ENCODE measurements around the gene APLP2.
"Not testable (repeated sequence)": the region's sequence is repeated elsewhere in the genome, so short reads cannot be mapped to it uniquely, and the experiment has no call there.

APLP2 gene

DNA sequence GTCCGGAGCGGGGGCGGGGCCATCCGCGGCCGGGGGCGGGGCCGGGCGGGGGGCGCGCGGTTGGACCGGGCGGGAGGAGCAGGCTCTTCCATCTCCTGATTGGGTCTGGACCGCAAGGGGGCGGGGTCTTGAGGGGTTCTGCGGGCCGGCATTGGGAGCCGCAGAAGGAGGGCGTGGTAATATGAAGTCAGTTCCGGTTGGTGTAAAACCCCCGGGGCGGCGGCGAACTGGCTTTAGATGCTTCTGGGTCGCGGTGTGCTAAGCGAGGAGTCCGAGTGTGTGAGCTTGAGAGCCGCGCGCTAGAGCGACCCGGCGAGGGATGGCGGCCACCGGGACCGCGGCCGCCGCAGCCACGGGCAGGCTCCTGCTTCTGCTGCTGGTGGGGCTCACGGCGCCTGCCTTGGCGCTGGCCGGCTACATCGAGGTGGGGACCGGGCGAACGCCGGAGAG lies at the start of gene APLP2:
TSS of gene APLP2 (plus strand) at position 236 of the 450 bp plus-strand sequence. CDS start at position 320, 84 bp downstream.
- peak; percentile 95 to 96 for DNase-seq (ENCODE audit: low read depth in 2 of 2, low spot score in 1 of 2)

- no peak for DNase-seq (ENCODE audit: low read depth in 2 of 2, low spot score in 1 of 2)
Observed at GRCh38 chr11:130020323-130020722, 49.4 kb upstream of the APLP2 start.

GRCh38 chr11:130021606-130022005 lies 48.1 kb upstream of the APLP2 start:
- DNase-seq (ENCODE audit: low read depth in 2 of 2, low spot score in 1 of 2): not testable (repeated sequence)

- DNase-seq (ENCODE audit: low read depth in 2 of 2, low spot score in 1 of 2): no peak
Observed at GRCh38 chr11:130022799-130023198, 46.9 kb upstream of the APLP2 start.

DNA sequence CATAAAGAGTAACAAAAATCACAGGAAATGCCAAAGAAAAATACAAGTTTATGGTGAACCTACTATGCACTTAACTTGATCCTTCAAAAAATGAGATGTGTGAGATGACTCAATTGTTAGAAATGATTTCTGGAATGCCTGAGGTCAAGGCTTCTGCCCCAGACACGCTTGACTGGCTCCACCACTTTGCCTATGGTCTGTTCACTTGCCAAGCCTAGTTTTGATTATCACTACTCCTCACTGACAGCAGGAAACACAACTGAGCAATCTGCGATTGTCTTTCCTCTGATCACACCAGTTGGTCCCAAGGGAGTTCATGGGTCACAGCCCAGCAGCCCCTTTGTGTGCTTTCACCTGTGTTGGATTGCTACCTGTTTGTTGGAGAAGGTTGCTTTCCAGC lies 46.5 kb upstream of the APLP2 start:
- DNase-seq (ENCODE audit: low read depth in 2 of 2, low spot score in 1 of 2): no peak

DNA sequence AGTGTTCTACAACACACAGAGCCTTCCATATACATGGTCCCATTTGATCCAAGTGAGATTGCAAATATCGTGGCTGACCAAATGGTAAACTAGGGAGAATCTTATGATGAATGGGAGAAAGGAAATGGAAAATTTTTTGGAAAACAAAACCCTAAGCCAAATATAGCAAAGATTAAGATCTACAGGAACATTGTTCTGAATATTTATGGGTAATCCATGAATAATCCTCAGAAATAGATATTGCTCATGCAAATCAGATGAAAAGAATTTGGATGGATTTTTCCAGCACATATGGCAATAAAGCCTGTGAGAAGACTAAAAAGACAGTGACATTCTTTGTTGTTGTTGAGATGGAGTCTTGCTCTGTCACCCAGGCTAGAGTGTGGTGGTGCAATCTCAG lies 45.3 kb upstream of the APLP2 start:
- no peak for DNase-seq (ENCODE audit: low read depth in 2 of 2, low spot score in 1 of 2)

GRCh38 chr11:130025371-130025770 lies 44.3 kb upstream of the APLP2 start:
- no peak for DNase-seq (ENCODE audit: low read depth in 2 of 2, low spot score in 1 of 2)

GRCh38 chr11:130029137-130029536 lies 40.6 kb upstream of the APLP2 start:
- no peak for DNase-seq (ENCODE audit: low read depth in 2 of 2, low spot score in 1 of 2)

GRCh38 chr11:130031056-130031455 lies 38.6 kb upstream of the APLP2 start:
- no peak for DNase-seq (ENCODE audit: low read depth in 2 of 2, low spot score in 1 of 2)

- no peak for DNase-seq (ENCODE audit: low read depth in 2 of 2, low spot score in 1 of 2)
Observed at GRCh38 chr11:130031945-130032344, 37.7 kb upstream of the APLP2 start.

DNA sequence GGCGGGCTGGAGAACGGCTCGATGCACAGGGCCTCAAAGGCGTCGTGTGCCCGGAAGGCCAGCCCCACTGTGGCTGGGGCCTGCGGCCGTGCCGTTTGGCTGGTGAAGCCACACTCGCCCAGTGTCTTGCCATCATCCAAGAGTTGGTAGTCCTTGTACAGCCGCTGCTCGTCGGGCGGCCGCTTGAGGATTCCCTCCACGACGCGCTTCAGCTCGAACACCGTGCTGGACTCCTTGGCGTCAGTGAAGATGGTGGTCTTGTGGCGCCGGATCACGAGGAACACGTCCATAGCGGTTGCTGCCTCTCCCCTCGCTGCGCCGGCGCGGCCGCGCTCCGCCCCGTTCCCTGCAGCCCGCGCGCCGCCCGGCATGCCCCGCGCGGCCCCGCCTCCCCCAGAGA lies 36.8 kb upstream of the APLP2 start:
- no peak for DNase-seq (ENCODE audit: low read depth in 2 of 2, low spot score in 1 of 2)

- DNase-seq (ENCODE audit: low read depth in 2 of 2, low spot score in 1 of 2): no peak
Observed at GRCh38 chr11:130034236-130034635, 35.5 kb upstream of the APLP2 start.

- DNase-seq (ENCODE audit: low read depth in 2 of 2, low spot score in 1 of 2): no peak
Observed at GRCh38 chr11:130037058-130037457, 32.6 kb upstream of the APLP2 start.

DNA sequence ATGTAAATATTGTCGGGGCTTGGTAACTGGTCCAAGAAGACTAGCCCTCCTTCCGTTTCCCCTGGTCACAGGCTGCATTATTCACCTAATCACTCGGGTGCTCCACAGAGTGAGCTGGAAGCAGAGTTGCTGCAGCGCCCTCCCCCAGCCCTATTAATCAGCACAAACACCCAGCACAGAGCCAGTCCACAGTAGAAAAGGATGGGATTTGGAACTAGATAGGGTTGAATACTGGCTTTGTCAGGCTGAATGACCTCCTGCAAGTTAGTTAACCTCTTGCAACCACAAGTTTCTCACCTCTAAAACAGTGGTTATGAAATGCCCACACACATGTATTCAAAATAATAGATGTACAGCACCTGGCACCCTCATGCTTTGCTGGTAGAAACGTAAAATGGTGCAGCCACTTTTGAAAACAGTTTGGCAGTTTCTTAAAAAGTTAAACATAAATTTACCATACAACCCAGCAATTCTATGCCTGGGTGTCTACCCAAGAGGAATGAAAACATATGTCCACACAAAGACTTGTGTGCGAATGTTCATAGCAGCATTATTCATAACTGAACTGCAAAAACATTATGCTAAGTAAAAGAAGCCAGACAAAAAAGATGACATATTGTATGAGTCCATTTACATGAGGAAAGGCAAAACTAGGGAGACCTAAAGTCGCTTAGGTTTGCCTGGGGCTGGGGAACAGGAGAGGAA lies 31.7 kb upstream of the APLP2 start:
- DNase-seq (ENCODE audit: low read depth in 2 of 2, low spot score in 1 of 2): no peak

DNA sequence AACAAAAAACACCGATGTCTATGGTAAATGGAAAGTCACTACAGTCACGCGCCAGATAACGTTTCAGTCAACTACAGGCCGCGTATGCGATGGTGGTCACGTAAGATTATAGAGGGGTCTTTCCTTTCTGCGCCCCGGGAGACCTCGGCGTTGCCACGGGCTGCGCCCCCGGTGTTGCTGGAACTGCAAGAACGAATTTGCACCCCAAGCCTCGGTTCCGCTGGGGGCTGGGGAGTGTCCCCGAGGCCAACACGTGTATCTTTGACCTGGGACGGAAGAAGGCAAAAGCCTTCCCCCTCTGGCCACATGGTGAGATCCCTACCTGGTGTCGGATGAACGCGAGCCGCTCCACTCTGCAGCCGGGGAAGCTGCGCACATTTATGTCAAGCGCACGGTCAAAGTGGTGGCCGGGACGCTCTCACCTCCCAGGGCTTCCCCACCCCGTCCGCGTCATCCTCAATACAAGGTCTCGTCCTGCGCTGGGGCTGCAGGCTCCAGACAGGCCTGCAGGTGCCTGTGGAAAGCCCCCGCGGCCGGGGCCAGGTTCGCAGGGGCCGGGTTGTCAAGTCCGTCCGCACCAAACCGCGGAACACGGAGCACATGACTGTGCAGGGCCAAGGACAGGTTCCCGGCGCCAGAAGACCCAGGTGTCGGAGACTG lies 29.3 kb upstream of the APLP2 start:
- no peak for DNase-seq (ENCODE audit: low read depth in 2 of 2, low spot score in 1 of 2)

DNA sequence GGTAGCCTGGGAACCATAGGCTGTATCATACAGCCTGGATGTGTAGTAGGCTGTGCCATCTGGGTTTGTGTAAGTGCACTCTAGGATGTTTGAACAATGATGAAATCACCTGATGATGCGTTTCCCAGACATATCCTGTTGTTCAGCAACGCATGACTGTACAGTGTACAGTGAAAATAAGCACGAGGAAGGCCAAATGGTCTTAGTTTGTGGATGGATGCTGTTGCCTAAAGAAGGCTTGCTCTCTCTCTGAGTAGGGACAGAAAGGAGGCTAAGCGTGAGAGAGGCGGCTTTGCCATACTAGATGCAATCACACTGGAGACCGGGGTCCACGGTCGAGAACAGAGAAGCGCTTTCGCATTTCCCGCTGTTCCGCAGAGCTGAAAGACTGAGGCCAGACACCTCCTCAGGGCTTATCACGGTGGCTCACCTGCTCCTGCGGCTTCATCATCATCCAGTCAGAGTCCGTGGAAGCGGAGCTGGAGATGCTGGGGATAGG lies 27.6 kb upstream of the APLP2 start:
- DNase-seq (ENCODE audit: low read depth in 2 of 2, low spot score in 1 of 2): no peak

DNA sequence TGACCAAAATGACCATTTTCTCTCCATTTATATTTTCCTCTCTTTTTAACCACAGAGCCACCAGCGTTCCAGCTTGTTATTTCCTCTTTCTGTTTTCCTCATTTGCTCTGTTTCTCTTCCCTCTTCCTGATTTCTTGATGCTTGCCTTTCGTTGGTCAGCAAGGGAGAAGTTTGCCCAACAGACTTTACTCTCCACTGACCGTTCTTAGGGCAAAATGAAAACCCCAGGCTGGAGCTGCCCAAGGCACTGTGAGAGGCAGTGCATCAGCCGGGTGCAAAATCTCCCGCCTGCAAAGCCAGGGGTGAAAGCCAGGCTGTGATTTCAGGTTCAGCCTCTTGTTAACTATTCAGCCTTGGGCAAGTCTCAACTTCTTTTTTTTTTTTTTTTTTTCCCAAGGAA lies 26.1 kb upstream of the APLP2 start:
- no peak for DNase-seq (ENCODE audit: low read depth in 2 of 2, low spot score in 1 of 2)

GRCh38 chr11:130047141-130047540 lies 22.6 kb upstream of the APLP2 start:
- DNase-seq (ENCODE audit: low read depth in 2 of 2, low spot score in 1 of 2): no peak

- no peak for DNase-seq (ENCODE audit: low read depth in 2 of 2, low spot score in 1 of 2)
Observed at GRCh38 chr11:130049328-130049771, 20.3 kb upstream of the APLP2 start.

- no peak for DNase-seq (ENCODE audit: low read depth in 2 of 2, low spot score in 1 of 2)
Observed at GRCh38 chr11:130050257-130050656, 19.4 kb upstream of the APLP2 start.

DNA sequence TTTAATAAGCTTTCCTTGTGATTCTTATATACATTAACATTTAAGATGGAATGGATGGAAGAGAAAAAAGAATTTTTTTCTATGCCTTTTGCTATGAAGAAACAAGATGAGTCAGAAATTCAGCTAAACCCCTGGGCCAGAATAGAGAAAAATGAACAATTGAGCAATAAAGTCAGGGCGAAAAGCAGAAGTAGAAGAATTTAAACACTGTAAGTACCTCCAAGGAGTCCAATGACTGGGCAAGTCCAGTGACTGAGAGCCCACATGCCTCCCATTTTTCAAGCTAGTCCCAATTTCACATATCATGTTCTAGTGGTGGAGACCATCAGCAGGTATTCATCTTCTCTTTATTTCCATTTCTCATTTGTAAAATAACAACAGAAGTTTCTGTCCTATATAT lies 18.6 kb upstream of the APLP2 start:
- DNase-seq (ENCODE audit: low read depth in 2 of 2, low spot score in 1 of 2): no peak

DNA sequence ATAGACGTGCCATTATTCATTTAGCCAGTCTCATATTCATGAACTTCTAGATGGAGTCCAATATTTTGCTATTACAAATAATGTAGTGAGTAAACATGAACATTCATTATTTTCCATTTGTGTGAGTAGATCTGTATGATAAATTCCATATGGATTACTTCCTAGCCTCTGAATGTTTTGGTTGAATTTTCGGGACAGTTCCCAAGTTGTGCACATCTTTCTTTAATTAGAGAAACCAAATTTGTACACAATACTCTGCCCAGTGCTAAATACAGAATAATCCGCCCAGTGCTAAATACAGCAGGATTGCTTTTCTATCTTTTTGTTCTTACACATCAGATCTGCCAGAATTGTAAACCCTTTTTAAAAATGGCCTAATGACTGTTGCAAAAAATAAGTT lies 17.1 kb upstream of the APLP2 start:
- no peak for DNase-seq (ENCODE audit: low read depth in 2 of 2, low spot score in 1 of 2)

DNA sequence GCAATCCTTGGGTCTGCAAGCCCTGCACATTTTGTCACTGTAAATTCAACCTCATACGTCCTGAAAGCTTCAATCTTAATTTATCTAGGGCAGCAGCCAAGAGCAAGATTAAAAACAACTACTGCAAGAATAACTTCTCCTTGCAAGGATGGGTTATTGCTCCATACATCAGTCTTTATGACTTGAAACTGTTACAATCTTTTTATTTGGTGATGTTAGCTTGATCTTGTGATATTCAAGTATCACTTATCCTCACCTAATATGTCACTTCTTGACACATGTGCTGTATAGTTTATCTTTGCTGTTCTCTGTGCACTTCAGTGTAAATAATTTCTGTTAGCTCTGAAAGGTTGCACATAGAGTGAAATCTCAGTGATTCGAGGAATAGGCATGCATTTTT lies 14.7 kb upstream of the APLP2 start:
- no peak for DNase-seq (ENCODE audit: low read depth in 2 of 2, low spot score in 1 of 2)

Data from stimulated activated CD8-positive, alpha-beta memory T cell treated with anti-CD3 and anti-CD28 coated beads, Interleukin-4, amount 100 ng/mL, for 4 hours (primary cell).